Ovary (tissue), 3 donors: ENCODE results near the gene PDE7B.

Experiments used
- CTCF ChIP-seq, 3 donors: fragments of 450-650 bp in 2 of 3; fragments of 200-600 bp in 1 of 3; IDR thresholded peaks; one replicate each; pipeline versions ENCODE4 v1.5.1 to v1.8.0; 2016 to 2022; ENCODE audit warnings: antibody characterized with exemption in 3 of 3, mild to moderate bottlenecking in 1 of 3
- POLR2A ChIP-seq: fragments of 450-650 bp; IDR thresholded peaks from one replicate; pipeline ENCODE4 v1.6.1; 2017; ENCODE audit warnings: antibody characterized with exemption, mild to moderate bottlenecking, moderate library complexity
- donor health status: DM: no; HTN: no; CAD: no.

GRCh38 chr6:136025736-136026135 lies 174.2 kb downstream of the PDE7B start:
- no peak for TF ChIP-seq CTCF (IDR thresholded peaks at IDR 0.05)
- TF ChIP-seq POLR2A: no peak
